GM12892 (cell line): ENCODE data around the gene ZNF593OS.

ENCODE experiments used
- POLR2A ChIP-seq: IDR thresholded peaks from 2 replicates; pipeline ENCODE4 v1.6.1; 2011; ENCODE audit warnings: low read depth, low read length, control low read depth
- POLR2AphosphoS5 ChIP-seq: IDR thresholded peaks from 2 replicates; pipeline ENCODE4 v1.6.1; 2011; ENCODE audit warnings: low read depth, low read length, control low read depth

- TF ChIP-seq POLR2A (no peak), POLR2AphosphoS5 (no peak)
Observed at GRCh38 chr1:26197813-26198212, 26.2 kb upstream of the ZNF593OS start.
